SK-N-SH (cell line): ENCODE results near the gene CA5A. TPM values are rescaled to one million over a fixed set of nuclear protein-coding genes. Genes with fewer than 3 reads are reported as not detected.

Source experiments
- CTCF ChIA-PET: fragments of 300-600, 350-600 bp; formaldehyde crosslinking; extraction: SDS; loops from one replicate; lab custom pipeline; 2021; lab: Yijun Ruan, JAX
- POLR2A ChIA-PET: fragments of 350-600 bp; sonication (Branson Sonifier 250); formaldehyde crosslinking; extraction: SDS; loops from one replicate; lab custom pipeline; 2020; ENCODE audit warnings: antibody characterized with exemption, inconsistent platforms; lab: Yijun Ruan, JAX
- DNase-seq: peaks from one replicate; pipeline ENCODE4 v3.0.0; 2012
- H2AFZ ChIP-seq: fragments of 200-600 bp; sonication (generic); 2 replicates; pipeline ENCODE4 v1.8.1; 2016; ENCODE audit warnings: antibody characterized with exemption, mild to moderate bottlenecking, low read depth
- H3F3A ChIP-seq: fragments of 200-600 bp; sonication (generic); replicated peaks from 2 replicates; pipeline ENCODE3; 2016; ENCODE audit warnings: antibody characterized with exemption, mild to moderate bottlenecking; ENCODE audit not compliant: insufficient read depth
- H3K27ac ChIP-seq, 2 experiments: fragments of 200-500 bp in 1 of 2; fragments of 200-600 bp in 1 of 2; sonication (Bioruptor generic) in 1 of 2; sonication (generic), shearing (Covaris generic) in 1 of 2; 2 replicates each; pipeline versions ENCODE4 v1.5.1 to v1.6.1; 2014 to 2016; ENCODE audit warnings: low read depth in 2 of 2, inconsistent platforms in 1 of 2, low read length in 1 of 2, mild to moderate bottlenecking in 1 of 2, mixed read lengths in 1 of 2
- H3K27me3 ChIP-seq: fragments of 200-600 bp; sonication (generic), shearing (Covaris generic); 2 replicates; pipeline ENCODE4 v1.6.1; 2016; ENCODE audit warnings: mixed run types; ENCODE audit not compliant: insufficient read depth
- H3K36me3 ChIP-seq, 2 experiments: fragments of 200-500 bp in 1 of 2; fragments of 200-600 bp in 1 of 2; sonication (Bioruptor generic) in 1 of 2; sonication (generic) in 1 of 2; replicated peaks in 1 of 2; 2 replicates each; pipeline versions ENCODE3 to v1.5.1; 2014 to 2016; ENCODE audit warnings: low read length in 1 of 2, mild to moderate bottlenecking in 1 of 2; ENCODE audit not compliant: insufficient read depth in 2 of 2, control insufficient read depth in 1 of 2
- H3K4me1 ChIP-seq, 2 experiments: fragments of 200-500 bp in 1 of 2; fragments of 200-600 bp in 1 of 2; sonication (Bioruptor generic) in 1 of 2; sonication (generic), shearing (Covaris generic) in 1 of 2; 2 replicates each; pipeline versions ENCODE4 v1.5.1 to v1.6.1; 2014 to 2016; ENCODE audit warnings: low read depth in 1 of 2, low read length in 1 of 2, mixed run types in 1 of 2; ENCODE audit not compliant: insufficient read depth in 2 of 2, control insufficient read depth in 1 of 2
- H3K4me2 ChIP-seq: fragments of 200-600 bp; sonication (generic), shearing (Covaris generic); 2 replicates; pipeline ENCODE4 v1.6.1; 2017; ENCODE audit warnings: mixed run types
- H3K4me3 ChIP-seq, 2 experiments: fragments of 200-500 bp in 1 of 2; fragments of 200-600 bp in 1 of 2; sonication (Bioruptor generic) in 1 of 2; sonication (generic), shearing (Covaris generic) in 1 of 2; 2 replicates each; pipeline versions ENCODE4 v1.5.1 to v1.8.1; 2014 to 2016; ENCODE audit warnings: low read depth in 2 of 2, inconsistent platforms in 1 of 2, low read length in 1 of 2, mild to moderate bottlenecking in 1 of 2, mixed read lengths in 1 of 2, moderate library complexity in 1 of 2
- H3K79me2 ChIP-seq: fragments of 200-600 bp; sonication (generic); 2 replicates; pipeline ENCODE4 v1.8.1; 2017; ENCODE audit warnings: mild to moderate bottlenecking; ENCODE audit not compliant: insufficient read depth
- H3K9ac ChIP-seq: fragments of 200-600 bp; sonication (generic); 2 replicates; pipeline ENCODE4 v1.6.1; 2017; ENCODE audit warnings: mixed run types
- H3K9me2 ChIP-seq: fragments of 200-600 bp; sonication (generic); 2 replicates; pipeline ENCODE4 v1.6.1; 2017; ENCODE audit warnings: mixed run types
- H3K9me3 ChIP-seq: fragments of 200-600 bp; sonication (generic); 2 replicates; pipeline ENCODE4 v1.6.1; 2017; ENCODE audit warnings: mixed run types, mild to moderate bottlenecking, moderate library complexity
- H4K20me1 ChIP-seq: fragments of 200-600 bp; sonication (generic); 2 replicates; pipeline ENCODE4 v1.6.1; 2017; ENCODE audit warnings: mild to moderate bottlenecking, mixed run types; ENCODE audit not compliant: insufficient read depth
- CHD2 ChIP-seq: fragments of 150-350 bp; IDR thresholded peaks from 2 replicates; pipeline ENCODE4 v1.6.1; 2018; ENCODE audit warnings: low read length; ENCODE audit not compliant: partially characterized antibody
- EP300 ChIP-seq, 2 experiments: IDR thresholded peaks; 2 replicates each; pipeline versions ENCODE4 v1.4.0 to v1.6.1; 2012; ENCODE audit warnings: borderline replicate concordance in 1 of 2, low read depth in 1 of 2, low read length in 1 of 2
- FOSL2 ChIP-seq: IDR thresholded peaks from 2 replicates; pipeline ENCODE4 v1.4.0; 2012; ENCODE audit warnings: low read depth, mild to moderate bottlenecking, moderate library complexity, borderline replicate concordance
- JUND ChIP-seq: IDR thresholded peaks from 2 replicates; pipeline ENCODE4 v1.4.0; 2012
- MEF2A ChIP-seq: IDR thresholded peaks from 2 replicates; pipeline ENCODE4 v1.4.0; 2012; ENCODE audit warnings: low read depth, borderline replicate concordance
- NFIC ChIP-seq: IDR thresholded peaks from 2 replicates; pipeline ENCODE4 v1.4.0; 2012; ENCODE audit warnings: borderline replicate concordance
- NRF1 ChIP-seq: IDR thresholded peaks from 2 replicates; pipeline ENCODE4 v1.6.1; 2012; ENCODE audit warnings: low read depth, mild to moderate bottlenecking, low read length
- PBX3 ChIP-seq: IDR thresholded peaks from 2 replicates; pipeline ENCODE4; 2012
- POLR2AphosphoS5 ChIP-seq: IDR thresholded peaks from 2 replicates; pipeline ENCODE4 v1.6.1; 2012; ENCODE audit warnings: low read depth, low read length
- RAD21 ChIP-seq: IDR thresholded peaks from 2 replicates; pipeline ENCODE4 v1.6.1; 2012; ENCODE audit warnings: mild to moderate bottlenecking, low read length
- RCOR1 ChIP-seq: fragments of 150-350 bp; IDR thresholded peaks from 2 replicates; pipeline ENCODE4 v1.6.1; 2017; ENCODE audit warnings: antibody characterized with exemption, low read length
- RFX5 ChIP-seq: IDR thresholded peaks from 2 replicates; pipeline ENCODE4 v1.6.1; 2012; ENCODE audit warnings: mild to moderate bottlenecking, improper control_type of control experiment, low read length
- RXRA ChIP-seq: IDR thresholded peaks from 2 replicates; pipeline ENCODE4 v1.4.0; 2012; ENCODE audit warnings: low read depth, mild to moderate bottlenecking, borderline replicate concordance
- SIN3A ChIP-seq: IDR thresholded peaks from 2 replicates; pipeline ENCODE4 v1.6.1; 2012; ENCODE audit warnings: low read depth, mild to moderate bottlenecking, low read length, moderate library complexity, borderline replicate concordance
- TAF1 ChIP-seq: IDR thresholded peaks from 2 replicates; pipeline ENCODE4 v1.6.1; 2012; ENCODE audit warnings: low read depth, mild to moderate bottlenecking, low read length, moderate library complexity, borderline replicate concordance
- TEAD4 ChIP-seq: IDR thresholded peaks from 2 replicates; pipeline ENCODE4 v1.4.0; 2012; ENCODE audit warnings: mild to moderate bottlenecking, borderline replicate concordance; ENCODE audit not compliant: insufficient read depth
- USF1 ChIP-seq: IDR thresholded peaks from 2 replicates; pipeline ENCODE4 v1.4.0; 2012; ENCODE audit warnings: low read depth, borderline replicate concordance
- USF2 ChIP-seq: fragments of 150-350 bp; IDR thresholded peaks from 2 replicates; pipeline ENCODE4 v1.6.1; 2017; ENCODE audit warnings: antibody characterized with exemption, low read length, low read depth, borderline replicate concordance
- WGBS: methylation state at CpG from one replicate; pipeline ENCODE4 v1.1.6; 2017; ENCODE audit warnings: low lambda C conversion rate; 5-methylcytosine and 5-hydroxymethylcytosine counted together
- polyA plus RNA-seq, 3 experiments: library from polyadenylated mRNA; depleted of rRNA; stranded (reverse); fragments of >200 nt; gene quantifications; 2 replicates each; pipeline ENCODE4 v1.2.3, GENCODE V29; 2012

CA5A gene
- polyA plus RNA-seq, 1 of the 3 experiments (the other 2 are of a cell fraction), result not detected

- H3K27ac ChIP-seq, result no peak overlapping the region
- POLR2A ChIA-PET, result no interaction called here
- H3K27me3 ChIP-seq, result no peaks in the 10 kb centered on the region; the same call in 1 of the 2 replicates
- 80% methylated on average over 10 of the region's 10 CpGs for WGBS
- TF ChIP-seq JUND (no peak), MEF2A (no peak), RFX5 (no peak), RCOR1 (no peak), FOSL2 (no peak), TEAD4 (no peak), PBX3 (no peak), USF2 (no peak), EP300 (IDR thresholded peaks at IDR 0.05; ENCODE audit: borderline replicate concordance in 1 of 2, low read depth in 1 of 2, low read length in 1 of 2) (no peak), POLR2AphosphoS5 (no peak)
- H3K79me2 ChIP-seq, result no peaks in the 10 kb centered on the region
- H3K36me3 ChIP-seq, result no peaks in the 10 kb centered on the region
- no peaks in the 10 kb centered on the region for H4K20me1 ChIP-seq
- peaks cover 0 to 8% of the 10 kb centered on the region in 2 experiments; a peak in 1 of 4 replicates for H3K4me1 ChIP-seq
- H2AFZ ChIP-seq, result no peak overlapping the region
- H3K4me3 ChIP-seq, result no peak overlapping the region
- H3K9me3 ChIP-seq, result no peaks in the 10 kb centered on the region
- DNase-seq, result no peak
- H3F3A ChIP-seq, result no peaks in the 10 kb centered on the region
- H3K9me2 ChIP-seq, result no peaks in the 10 kb centered on the region
- no peak overlapping the region for H3K9ac ChIP-seq
- no peak overlapping the region for H3K4me2 ChIP-seq
- CTCF ChIA-PET, result interaction anchor here (0.6 to 1.7 kb wide), 2 partner anchors 140 to 1295 kb away, joined by 3 read pairs; no protein-coding TSS in a partner anchor
Measured at GRCh38 chr16:87919681-87919994, 16.7 kb downstream of the CA5A start.

- no peak overlapping the region for H2AFZ ChIP-seq
- CTCF ChIA-PET, result interaction anchor here (0.6 to 1.7 kb wide), 3 partner anchors 47 to 1295 kb away, joined by 3 read pairs; no protein-coding TSS in a partner anchor
- no peaks in the 10 kb centered on the region for H3K79me2 ChIP-seq
- H3K4me2 ChIP-seq, result no peak overlapping the region; the same call in 1 of the 2 replicates
- no peak for TF ChIP-seq TAF1
- no peak for TF ChIP-seq RXRA
- TF ChIP-seq RAD21, result no peak
- no peak for TF ChIP-seq NRF1
- TF ChIP-seq USF1, result no peak
- TF ChIP-seq NFIC, result no peak
- TF ChIP-seq FOSL2, result no peak
- no peak for TF ChIP-seq CHD2
- TF ChIP-seq SIN3A, result no peak
- TF ChIP-seq, all 33 proteins: peak for 0
- H3K36me3 ChIP-seq, result no peaks in the 10 kb centered on the region
- POLR2A ChIA-PET, result no interaction called here
- H3K27ac ChIP-seq, result no peak overlapping the region
- no peak for DNase-seq
- 80% methylated on average over 22 of the region's 37 CpGs for WGBS
- H3K4me3 ChIP-seq, result no peak overlapping the region
- no peaks in the 10 kb centered on the region; the same call in 1 of the 2 replicates for H3K27me3 ChIP-seq
- no peaks in the 10 kb centered on the region for H3K9me2 ChIP-seq
- H4K20me1 ChIP-seq, result no peaks in the 10 kb centered on the region
- H3K4me1 ChIP-seq, result peaks cover 0 to 8% of the 10 kb centered on the region in 2 experiments; a peak in 1 of 4 replicates
- H3K9ac ChIP-seq, result no peak overlapping the region
- no peaks in the 10 kb centered on the region for H3F3A ChIP-seq
- H3K9me3 ChIP-seq, result no peaks in the 10 kb centered on the region
Measured at GRCh38 chr16:87918866-87919680, 17.3 kb downstream of the CA5A start.
